SJCRH30 (cell line): ENCODE results near the gene DNAH6. TPM values are rescaled to one million over a fixed set of nuclear protein-coding genes. Genes with fewer than 3 reads are reported as not detected.

Experiments used
- DNase-seq, 2 experiments: peaks; one replicate each; pipeline ENCODE4 v3.0.0-alpha.2; 2015 to 2020
- H3K27ac ChIP-seq: fragments of 250-450 bp; sonication (Bioruptor Pico); 2 replicates; pipeline ENCODE4 v1.5.1; 2020; ENCODE audit warnings: mild to moderate bottlenecking, moderate library complexity
- H3K27me3 ChIP-seq: fragments of 250-450 bp; sonication (Bioruptor Pico); 2 replicates; pipeline ENCODE4 v1.5.1; 2020; ENCODE audit warnings: mild to moderate bottlenecking, moderate library complexity
- H3K36me3 ChIP-seq: fragments of 250-450 bp; sonication (Bioruptor Pico); 2 replicates; pipeline ENCODE4 v1.5.1; 2020; ENCODE audit warnings: mild to moderate bottlenecking, moderate library complexity
- H3K4me1 ChIP-seq: fragments of 250-450 bp; sonication (Bioruptor Pico); 2 replicates; pipeline ENCODE4 v1.5.1; 2020; ENCODE audit warnings: mild to moderate bottlenecking, moderate library complexity
- H3K4me3 ChIP-seq: fragments of 250-450 bp; sonication (Bioruptor Pico); 2 replicates; pipeline ENCODE4 v1.5.1; 2020; ENCODE audit warnings: mild to moderate bottlenecking, moderate library complexity
- H3K9me3 ChIP-seq: fragments of 250-450 bp; sonication (Bioruptor Pico); replicated peaks from 2 replicates; pipeline ENCODE4 v1.5.1; 2020; ENCODE audit warnings: mild to moderate bottlenecking, moderate library complexity
- total RNA-seq: library from RNA; depleted of rRNA; stranded (reverse); fragments of >200 nt; shearing (Covaris generic); gene quantifications from 2 replicates; pipeline ENCODE4 v1.2.3, GENCODE V29; 2014

DNAH6 gene
- total RNA-seq, 1 experiment from 2014 or later = not detected

DNA sequence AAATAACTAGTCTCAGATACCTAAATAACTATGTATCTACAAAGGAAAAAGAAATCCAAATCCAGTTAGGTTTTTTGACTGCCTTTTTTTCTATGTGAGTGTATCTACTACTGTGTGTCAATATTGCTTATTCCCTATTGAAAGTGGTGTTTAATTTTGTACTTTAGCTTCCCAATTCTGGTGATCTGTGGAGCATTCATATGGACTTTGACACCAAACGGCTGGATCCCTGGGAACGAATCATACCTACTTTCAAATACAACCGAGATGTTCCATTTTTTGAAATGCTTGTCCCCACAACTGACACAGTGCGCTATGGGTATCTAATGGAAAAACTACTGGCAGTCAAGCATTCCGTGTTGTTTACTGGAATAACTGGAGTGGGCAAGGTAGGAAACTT, 152.8 kb downstream of the DNAH6 start:
- Histone ChIP-seq H3K27ac (no peak overlapping the region), H3K9me3 (no peaks in the 10 kb centered on the region), H3K36me3 (no peaks in the 10 kb centered on the region), H3K4me1 (no peaks in the 10 kb centered on the region), H3K27me3 (peaks cover 3% of the 10 kb centered on the region; the same call in 1 of the 2 replicates), H3K4me3 (no peak overlapping the region)
- DNase-seq = no peak

GRCh38 chr2:84674099-84674498, 157.8 kb downstream of the DNAH6 start:
- Histone ChIP-seq H3K4me3 (no peak overlapping the region), H3K27me3 (peaks cover 4% of the 10 kb centered on the region; the same call in 1 of the 2 replicates), H3K9me3 (no peaks in the 10 kb centered on the region), H3K36me3 (no peaks in the 10 kb centered on the region), H3K27ac (no peak overlapping the region), H3K4me1 (no peaks in the 10 kb centered on the region)
- DNase-seq = no peak

DNA sequence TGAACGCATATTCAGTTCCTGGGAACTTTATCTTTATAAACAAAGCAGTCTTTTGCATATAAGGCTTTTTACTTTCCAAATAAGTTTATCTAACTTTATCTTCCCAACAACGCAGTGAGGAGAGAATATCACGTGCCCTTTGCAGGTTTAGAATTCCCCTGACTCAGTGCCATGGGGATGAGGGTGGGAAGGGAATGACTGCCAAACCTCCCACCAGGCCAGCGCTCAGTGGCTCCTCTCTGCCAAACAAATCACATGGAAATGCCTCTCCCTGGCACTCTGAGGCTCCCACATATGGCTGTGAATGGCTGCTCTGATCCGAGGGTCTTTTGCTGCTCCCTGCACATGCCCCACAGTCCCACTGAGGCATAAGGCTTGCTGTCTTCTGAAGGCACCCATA, 158.3 kb downstream of the DNAH6 start:
- H3K36me3 ChIP-seq = no peaks in the 10 kb centered on the region
- H3K27ac ChIP-seq = no peak overlapping the region
- peaks cover 9% of the 10 kb centered on the region; the same call in 1 of the 2 replicates for H3K27me3 ChIP-seq
- H3K4me3 ChIP-seq = no peak overlapping the region
- DNase-seq = no peak
- no peaks in the 10 kb centered on the region for H3K4me1 ChIP-seq
- no peaks in the 10 kb centered on the region for H3K9me3 ChIP-seq

DNA sequence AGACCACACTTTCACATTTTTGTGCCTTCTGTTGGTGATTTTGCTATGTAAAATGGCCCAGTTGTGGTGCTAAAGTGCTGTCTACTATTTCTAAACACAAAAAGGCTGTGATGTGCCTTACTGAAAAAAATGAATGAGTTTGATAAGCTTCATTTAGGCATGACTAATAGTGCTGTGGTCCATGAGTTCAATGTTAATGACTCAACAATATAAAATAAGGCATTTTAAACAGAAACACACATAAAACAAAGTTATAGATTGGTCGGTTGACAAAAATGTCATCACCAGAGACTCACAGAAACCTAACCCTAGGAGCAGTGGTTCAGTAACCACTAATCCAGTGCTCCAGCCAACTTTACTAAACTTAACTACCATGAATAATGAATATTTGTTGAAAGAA, 160.0 kb downstream of the DNAH6 start:
- H3K9me3 ChIP-seq = no peaks in the 10 kb centered on the region
- no peak overlapping the region for H3K4me3 ChIP-seq
- no peaks in the 10 kb centered on the region for H3K4me1 ChIP-seq
- DNase-seq = no peak
- H3K36me3 ChIP-seq = no peaks in the 10 kb centered on the region
- no peak overlapping the region for H3K27ac ChIP-seq
- H3K27me3 ChIP-seq = peaks cover 7% of the 10 kb centered on the region; the same call in 1 of the 2 replicates

- Histone ChIP-seq H3K27me3 (peaks cover 7% of the 10 kb centered on the region; the same call in 1 of the 2 replicates), H3K27ac (no peak overlapping the region), H3K9me3 (no peaks in the 10 kb centered on the region), H3K36me3 (no peaks in the 10 kb centered on the region), H3K4me1 (no peaks in the 10 kb centered on the region), H3K4me3 (no peak overlapping the region)
- no peak for DNase-seq
Observed at GRCh38 chr2:84678214-84678613, 161.9 kb downstream of the DNAH6 start.

- H3K4me3 ChIP-seq = no peak overlapping the region
- H3K36me3 ChIP-seq = no peaks in the 10 kb centered on the region
- H3K27ac ChIP-seq = no peak overlapping the region
- peaks cover 17% of the 10 kb centered on the region; the same call in 1 of the 2 replicates for H3K27me3 ChIP-seq
- H3K9me3 ChIP-seq = no peaks in the 10 kb centered on the region
- no peak for DNase-seq
- no peaks in the 10 kb centered on the region for H3K4me1 ChIP-seq
Observed at GRCh38 chr2:84686783-84687476, 170.6 kb downstream of the DNAH6 start.

DNA sequence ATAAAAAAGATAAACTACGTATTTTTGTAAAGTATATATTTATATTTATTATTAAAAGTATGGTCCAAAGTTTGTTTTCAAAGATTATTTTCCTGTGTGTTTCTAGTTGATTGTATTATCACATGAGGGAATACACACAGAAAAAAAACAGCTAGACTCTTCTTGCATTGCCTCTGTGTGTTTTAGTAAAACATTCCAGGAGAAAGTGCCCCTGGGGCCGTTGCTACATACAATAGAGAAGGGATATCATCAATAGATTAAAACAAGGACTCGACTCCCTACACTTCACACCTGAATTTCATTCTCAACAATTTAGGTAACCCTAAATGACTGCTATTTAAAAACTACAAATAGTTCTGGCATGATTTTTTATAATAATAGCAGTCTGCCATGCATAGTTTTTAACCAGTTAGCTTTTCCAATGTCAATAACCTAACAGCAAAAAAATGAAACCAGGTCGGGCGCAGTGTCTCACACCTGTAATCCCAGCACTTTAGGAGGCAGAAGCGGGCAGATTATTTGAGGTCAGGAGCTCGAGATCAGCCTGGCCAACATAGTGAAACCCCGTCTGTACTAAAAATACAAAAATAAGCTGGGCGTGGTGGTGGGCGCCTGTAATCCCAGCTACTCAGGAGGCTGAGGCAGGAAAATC, 171.3 kb downstream of the DNAH6 start:
- no peaks in the 10 kb centered on the region for H3K4me1 ChIP-seq
- H3K27ac ChIP-seq = no peak overlapping the region
- peaks cover 17% of the 10 kb centered on the region; the same call in 1 of the 2 replicates for H3K27me3 ChIP-seq
- DNase-seq = no peak
- no peaks in the 10 kb centered on the region for H3K36me3 ChIP-seq
- no peak overlapping the region for H3K4me3 ChIP-seq
- H3K9me3 ChIP-seq = no peaks in the 10 kb centered on the region

DNA sequence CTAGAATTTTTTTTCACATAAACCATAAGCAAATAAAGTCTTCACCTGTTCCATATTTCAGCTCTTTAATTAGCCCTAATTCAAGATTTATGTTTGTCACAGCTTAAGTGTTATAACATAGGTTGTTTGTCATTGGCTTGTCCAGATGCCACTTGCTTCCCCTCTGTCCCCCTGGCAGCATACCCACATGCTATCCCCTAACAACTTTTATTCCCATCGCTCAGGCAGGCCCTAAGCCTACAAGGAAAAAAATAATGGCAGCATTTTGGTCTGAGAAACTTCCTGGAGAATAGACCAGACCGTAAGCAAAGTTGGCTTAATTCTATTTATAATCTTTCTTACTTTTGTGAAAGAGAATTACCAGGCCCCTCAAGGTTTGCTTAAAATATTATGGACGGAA, 173.9 kb downstream of the DNAH6 start:
- Histone ChIP-seq H3K9me3 (no peaks in the 10 kb centered on the region), H3K27ac (no peak overlapping the region), H3K4me3 (no peak overlapping the region), H3K27me3 (peaks cover 20% of the 10 kb centered on the region), H3K36me3 (no peaks in the 10 kb centered on the region), H3K4me1 (no peaks in the 10 kb centered on the region; the same call in 1 of the 2 replicates)
- DNase-seq = no peak

- Histone ChIP-seq H3K36me3 (no peaks in the 10 kb centered on the region), H3K4me3 (no peak overlapping the region), H3K9me3 (no peaks in the 10 kb centered on the region), H3K4me1 (no peaks in the 10 kb centered on the region; the same call in 1 of the 2 replicates), H3K27me3 (peaks cover 21% of the 10 kb centered on the region), H3K27ac (no peak overlapping the region)
- no peak for DNase-seq
Observed at GRCh38 chr2:84694088-84694622, 177.9 kb downstream of the DNAH6 start.

DNA sequence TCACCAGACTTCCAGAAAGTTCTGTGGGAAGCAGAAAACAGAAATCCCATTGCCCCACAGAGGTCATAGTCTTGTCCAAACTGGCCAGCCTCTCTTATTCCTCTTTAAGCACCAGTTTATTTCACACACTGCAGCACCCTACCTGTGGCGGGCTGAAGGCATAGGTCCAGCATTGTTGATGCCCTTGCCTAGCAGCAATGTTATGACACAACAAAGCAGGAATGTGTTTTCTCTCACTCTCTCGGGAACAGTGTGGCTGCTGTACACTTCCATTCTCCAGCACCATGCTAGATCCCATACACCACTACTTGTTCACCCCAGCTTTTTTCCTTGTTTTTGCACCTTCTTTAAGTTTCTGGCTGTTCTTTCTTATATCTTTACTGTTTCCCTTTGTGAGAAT, 181.6 kb downstream of the DNAH6 start:
- Histone ChIP-seq H3K9me3 (no peaks in the 10 kb centered on the region), H3K36me3 (no peaks in the 10 kb centered on the region), H3K27me3 (peaks cover 8% of the 10 kb centered on the region), H3K4me1 (no peaks in the 10 kb centered on the region; the same call in 1 of the 2 replicates), H3K4me3 (no peak overlapping the region), H3K27ac (no peak overlapping the region)
- no peak for DNase-seq

- H3K36me3 ChIP-seq = no peaks in the 10 kb centered on the region
- H3K27me3 ChIP-seq = peaks cover 8% of the 10 kb centered on the region
- no peak overlapping the region for H3K4me3 ChIP-seq
- H3K27ac ChIP-seq = no peak overlapping the region
- DNase-seq = no peak
- H3K9me3 ChIP-seq = no peaks in the 10 kb centered on the region
- no peaks in the 10 kb centered on the region; the same call in 1 of the 2 replicates for H3K4me1 ChIP-seq
Observed at GRCh38 chr2:84700006-84700405, 183.7 kb downstream of the DNAH6 start.

DNA sequence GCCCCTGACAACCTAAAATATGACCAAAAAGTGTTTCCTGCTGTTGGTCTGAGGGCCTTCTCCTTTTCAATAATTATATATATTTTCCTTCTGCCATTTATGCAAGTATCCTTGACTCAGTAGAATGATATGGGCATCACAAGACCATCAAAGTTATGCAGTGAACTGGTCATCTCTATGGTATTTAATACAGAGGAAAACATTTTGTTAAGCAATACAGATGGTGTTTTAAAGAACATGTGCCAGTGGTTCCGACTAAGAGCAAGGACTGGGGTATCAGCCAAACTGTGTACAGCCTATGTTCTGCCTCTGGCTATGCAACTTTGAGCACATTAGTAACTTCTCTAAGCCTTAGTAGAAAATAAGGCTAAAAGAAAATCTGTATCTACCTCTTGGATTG, 185.6 kb downstream of the DNAH6 start:
- Histone ChIP-seq H3K4me1 (no peaks in the 10 kb centered on the region), H3K27me3 (no peaks in the 10 kb centered on the region; the same call in 1 of the 2 replicates), H3K36me3 (no peaks in the 10 kb centered on the region), H3K27ac (no peak overlapping the region), H3K9me3 (no peaks in the 10 kb centered on the region), H3K4me3 (no peak overlapping the region)
- DNase-seq = no peak

GRCh38 chr2:84702941-84703340, 186.6 kb downstream of the DNAH6 start:
- Histone ChIP-seq H3K4me1 (no peaks in the 10 kb centered on the region), H3K27ac (no peak overlapping the region), H3K9me3 (no peaks in the 10 kb centered on the region), H3K27me3 (no peaks in the 10 kb centered on the region), H3K4me3 (no peak overlapping the region), H3K36me3 (no peaks in the 10 kb centered on the region)
- no peak for DNase-seq

DNA sequence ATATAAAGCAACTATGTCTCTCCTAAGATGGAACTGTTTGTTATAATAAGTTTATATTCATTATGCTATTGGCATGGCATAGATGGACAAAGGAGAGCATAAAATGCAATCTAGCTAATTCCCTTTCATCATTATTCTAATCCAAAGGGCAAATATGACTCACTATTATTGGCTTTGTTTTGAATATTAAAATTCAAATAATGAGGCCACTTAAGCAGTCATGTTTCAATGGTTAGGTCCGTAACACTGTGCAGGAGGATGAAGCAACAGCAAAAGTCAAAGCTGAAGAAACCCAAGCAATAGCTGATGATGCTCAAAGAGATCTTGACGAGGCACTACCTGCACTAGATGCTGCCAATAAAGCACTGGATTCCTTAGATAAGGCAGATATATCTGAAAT, 187.5 kb downstream of the DNAH6 start:
- no peak for DNase-seq
- no peak overlapping the region for H3K4me3 ChIP-seq
- no peaks in the 10 kb centered on the region for H3K27me3 ChIP-seq
- H3K9me3 ChIP-seq = no peaks in the 10 kb centered on the region
- no peak overlapping the region for H3K27ac ChIP-seq
- H3K36me3 ChIP-seq = no peaks in the 10 kb centered on the region
- H3K4me1 ChIP-seq = no peaks in the 10 kb centered on the region

DNA sequence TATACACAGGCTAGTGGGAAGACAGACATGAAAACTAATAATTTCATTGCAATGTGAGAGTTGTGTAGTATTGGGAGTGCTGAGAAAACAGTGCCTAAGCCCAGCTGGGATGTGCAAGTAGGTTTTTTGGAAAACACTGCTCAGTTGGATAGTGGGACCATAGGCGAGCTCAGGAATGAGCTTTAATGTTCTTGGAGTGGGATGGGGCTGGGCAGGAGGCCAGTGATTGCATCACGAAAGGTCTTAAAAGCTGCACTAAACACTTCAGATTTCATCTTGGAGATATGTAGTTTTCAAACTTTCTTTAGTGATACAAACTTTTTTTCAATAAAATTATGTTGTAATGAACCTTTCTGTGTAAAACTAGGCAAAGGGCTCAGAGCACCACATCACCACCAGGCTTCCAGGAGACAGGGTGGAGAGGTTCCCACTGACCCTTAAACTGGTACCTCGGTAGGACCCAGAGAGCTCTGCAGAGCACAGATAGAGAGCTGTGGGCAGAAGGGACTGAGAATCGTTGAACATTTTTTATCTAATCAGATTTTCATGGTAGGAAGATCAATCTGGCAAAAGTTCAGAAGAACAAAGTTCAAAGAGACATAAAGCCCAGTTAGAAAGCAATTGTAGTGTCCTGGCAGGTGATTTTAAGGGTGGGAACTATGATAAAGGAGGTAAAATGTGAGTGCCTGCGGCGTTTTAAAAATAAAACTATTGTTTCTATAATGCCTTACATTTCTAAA, 188.4 kb downstream of the DNAH6 start:
- Histone ChIP-seq H3K4me3 (no peak overlapping the region), H3K27ac (no peak overlapping the region), H3K27me3 (no peaks in the 10 kb centered on the region), H3K36me3 (no peaks in the 10 kb centered on the region), H3K4me1 (no peaks in the 10 kb centered on the region), H3K9me3 (no peaks in the 10 kb centered on the region)
- DNase-seq = no peak
